PC-3 (cell line): ENCODE results near the gene TACC2. TPM values are rescaled to one million over a fixed set of nuclear protein-coding genes. Genes with fewer than 3 reads are reported as not detected.

Experiments
- ATAC-seq: fragments of 200-7000 bp; cut with Tn5 transposase; 2 replicates; pipeline ENCODE4 v1.9.1; 2020; ENCODE audit warnings: mild to moderate bottlenecking, moderate library complexity
- BruUV-seq: library from RNA; stranded (reverse); fragments of 400-500 nt; replicated peaks from 2 replicates; lab custom pipeline; 2021; lab: Mats Ljungman, UMichigan
- CTCF ChIA-PET: fragments of 300-600 bp; sonication (Branson Sonifier 250); formaldehyde crosslinking; loops from one replicate; lab custom pipeline; 2022; ENCODE audit warnings: antibody characterized with exemption; lab: Charles Lee
- POLR2A ChIA-PET: fragments of 300-600 bp; sonication (Branson Sonifier 250); formaldehyde crosslinking; loops from one replicate; lab custom pipeline; 2022; ENCODE audit warnings: antibody characterized with exemption; ENCODE audit not compliant: unreplicated experiment; lab: Charles Lee
- DNase-seq: peaks from one replicate; pipeline ENCODE4 v3.0.0-alpha.2; 2015
- H2AFZ ChIP-seq: fragments of 300-600 bp; sonication (generic); 2 replicates; pipeline ENCODE4 v1.6.0; 2016; ENCODE audit warnings: antibody characterized with exemption, low read length
- H3F3A ChIP-seq: fragments of 300-600 bp; sonication (generic); one replicate; pipeline ENCODE4 v1.6.0; 2017; ENCODE audit warnings: antibody characterized with exemption, low read length, control low read depth, mild to moderate bottlenecking; ENCODE audit not compliant: unreplicated experiment
- H3K27ac ChIP-seq: fragments of 300-600 bp; sonication (generic); 2 replicates; pipeline ENCODE4 v1.5.1; 2016; ENCODE audit warnings: mild to moderate bottlenecking, low read length
- H3K27me3 ChIP-seq: fragments of 300-600 bp; sonication (generic); 2 replicates; pipeline ENCODE4 v1.6.1; 2016; ENCODE audit warnings: low read length, mixed read lengths
- H3K36me3 ChIP-seq: fragments of 300-600 bp; sonication (generic); 2 replicates; pipeline ENCODE4 v1.6.1; 2016; ENCODE audit warnings: low read depth, mixed run types, low read length, mixed read lengths
- H3K4me1 ChIP-seq: fragments of 300-600 bp; sonication (generic); 2 replicates; pipeline ENCODE4 v1.5.1; 2016; ENCODE audit warnings: low read length; ENCODE audit not compliant: insufficient read depth
- H3K4me2 ChIP-seq: fragments of 300-600 bp; sonication (generic); 2 replicates; pipeline ENCODE4 v1.6.0; 2016; ENCODE audit warnings: low read length
- H3K4me3 ChIP-seq: fragments of 300-600 bp; sonication (generic); 2 replicates; pipeline ENCODE4 v1.5.1; 2016; ENCODE audit warnings: mild to moderate bottlenecking, low read length, mixed read lengths
- H3K79me2 ChIP-seq: fragments of 300-600 bp; sonication (generic); 2 replicates; pipeline ENCODE4 v1.6.1; 2017; ENCODE audit warnings: low read length, mixed read lengths
- H3K9ac ChIP-seq: fragments of 300-600 bp; sonication (generic); 2 replicates; pipeline ENCODE4 v1.6.0; 2016; ENCODE audit warnings: mild to moderate bottlenecking, low read length
- H3K9me2 ChIP-seq: fragments of 300-600 bp; sonication (generic); replicated peaks from 2 replicates; pipeline ENCODE4 v1.6.1; 2016; ENCODE audit warnings: mixed run types, low read length, mixed read lengths
- H3K9me3 ChIP-seq: fragments of 300-600 bp; sonication (generic); 2 replicates; pipeline ENCODE4 v1.6.1; 2016; ENCODE audit warnings: low read length, mixed read lengths
- H4K20me1 ChIP-seq: fragments of 300-600 bp; sonication (generic); 2 replicates; pipeline ENCODE4 v1.6.1; 2016; ENCODE audit warnings: low read length, mixed read lengths
- CTCF ChIP-seq: fragments of 300-600 bp; sonication (generic); conservative IDR thresholded peaks from 2 replicates; pipeline ENCODE4 v1.5.1; 2017; ENCODE audit warnings: antibody characterized with exemption, low read depth, mild to moderate bottlenecking, low read length
- EZH2 ChIP-seq: fragments of 300-600 bp; sonication (generic); IDR thresholded peaks from one replicate; pipeline ENCODE4 v1.6.1; 2017; ENCODE audit warnings: antibody characterized with exemption, mild to moderate bottlenecking, low read length; ENCODE audit not compliant: unreplicated experiment
- EZH2phosphoT487 ChIP-seq: fragments of 300-600 bp; sonication (generic); IDR thresholded peaks from 2 replicates; pipeline ENCODE4 v1.6.1; 2018; ENCODE audit warnings: mild to moderate bottlenecking, antibody characterized with exemption, low read length, borderline replicate concordance
- intact Hi-C: fragments of 100-400 bp; cut with micrococcal nuclease; formaldehyde crosslinking; loops from 2 replicates; pipeline ENCODE4 v1.9.0; 2023
- total RNA-seq: library from RNA; depleted of rRNA; stranded (reverse); fragments of >200 nt; gene quantifications from 2 replicates; pipeline ENCODE4 v1.2.3, GENCODE V29; 2014

TACC2 gene
- total RNA-seq, 1 experiment from 2014 or later: 31.7 TPM

- intact Hi-C loops: no loop called here
- BruUV-seq: no TSS peak
- DNase-seq: no peak
These were observed 276.9 kb downstream of the TACC2 start for GRCh38 chr10:122265896-122266295.

GRCh38 chr10:122267849-122268737 lies 279.1 kb downstream of the TACC2 start:
- Histone ChIP-seq H3K9ac (no peak overlapping the region), H3K4me1 (peaks cover 14% of the 10 kb centered on the region), H2AFZ (no peak overlapping the region), H4K20me1 (no peaks in the 10 kb centered on the region), H3K9me3 (no peaks in the 10 kb centered on the region), H3K4me2 (no peak overlapping the region), H3K27ac (no peak overlapping the region), H3K79me2 (no peaks in the 10 kb centered on the region), H3K4me3 (no peak overlapping the region), H3K27me3 (no peaks in the 10 kb centered on the region), H3F3A (no peaks in the 10 kb centered on the region), H3K36me3 (no peaks in the 10 kb centered on the region), H3K9me2 (no peaks in the 10 kb centered on the region)
- DNase-seq (peak; percentile 50), ATAC-seq (peak; percentile 85)
- TF ChIP-seq EZH2: no peak
- peak; percentile 89 for TF ChIP-seq CTCF
- no peak for TF ChIP-seq EZH2phosphoT487
- no TSS peak for BruUV-seq
- intact Hi-C loops: no loop called here
- CTCF ChIA-PET: interaction anchor here (0.5 to 0.7 kb wide), 3 partner anchors 10 to 294 kb away, joined by 3 read pairs; no protein-coding TSS in a partner anchor
- POLR2A ChIA-PET: no interaction called here

More at GRCh38 chr10:122265896-122266295, 276.9 kb downstream of the TACC2 start:
- POLR2A ChIA-PET: no interaction called here
- Histone ChIP-seq H4K20me1 (no peaks in the 10 kb centered on the region), H3K4me3 (no peak overlapping the region), H3K9me2 (no peaks in the 10 kb centered on the region), H3K27ac (no peak overlapping the region), H3K9me3 (no peaks in the 10 kb centered on the region), H3K27me3 (no peaks in the 10 kb centered on the region), H3F3A (no peaks in the 10 kb centered on the region), H2AFZ (no peak overlapping the region), H3K79me2 (no peaks in the 10 kb centered on the region), H3K4me1 (peaks cover 14% of the 10 kb centered on the region), H3K9ac (no peak overlapping the region), H3K4me2 (no peak overlapping the region), H3K36me3 (peaks cover 2% of the 10 kb centered on the region; the same call in 1 of the 2 replicates)
- TF ChIP-seq CTCF (no peak), EZH2phosphoT487 (no peak), EZH2 (no peak)
- ATAC-seq: no peak
- CTCF ChIA-PET: no interaction called here
